Mesenchymal stem cell (in vitro differentiated cells and primary cell): ENCODE data around the gene SMYD1.

Experiments
- DNase-seq: peaks from one replicate; pipeline ENCODE4 v3.0.0-alpha.2; 2013
- H2AFZ ChIP-seq: one replicate; pipeline ENCODE4 v1.6.1; 2013; ENCODE audit warnings: low read depth, mild to moderate bottlenecking, control low read depth, inconsistent platforms, low read length, moderate library complexity
- H2AK5ac ChIP-seq: 2 replicates; pipeline ENCODE4 v1.6.1; 2013; ENCODE audit warnings: low read length, moderate library complexity, mild to moderate bottlenecking, inconsistent platforms; ENCODE audit not compliant: severe bottlenecking
- H2BK120ac ChIP-seq: one replicate; pipeline ENCODE4 v1.6.1; 2013; ENCODE audit warnings: low read depth, mild to moderate bottlenecking, inconsistent platforms, low read length, moderate library complexity
- H2BK12ac ChIP-seq, 2 experiments: one replicate each; pipeline ENCODE4 v1.6.1; 2013; ENCODE audit warnings: inconsistent platforms in 2 of 2, low read length in 2 of 2, mild to moderate bottlenecking in 2 of 2, moderate library complexity in 2 of 2, control low read depth in 1 of 2
- H2BK15ac ChIP-seq: one replicate; pipeline ENCODE4 v1.6.1; 2013; ENCODE audit warnings: mild to moderate bottlenecking, low read depth, inconsistent platforms; ENCODE audit not compliant: poor library complexity, severe bottlenecking
- H2BK5ac ChIP-seq: 2 replicates; pipeline ENCODE4 v1.6.1; 2013; ENCODE audit warnings: low read depth, mild to moderate bottlenecking, low read length, control low read depth, inconsistent platforms; ENCODE audit not compliant: poor library complexity, severe bottlenecking
- H3K14ac ChIP-seq, 2 experiments: one replicate each; pipeline ENCODE4 v1.6.1; 2013; ENCODE audit warnings: inconsistent platforms in 2 of 2, low read length in 2 of 2, control low read depth in 1 of 2, mild to moderate bottlenecking in 1 of 2, moderate library complexity in 1 of 2
- H3K18ac ChIP-seq, 2 experiments: one replicate each; pipeline ENCODE4 v1.6.1; 2013; ENCODE audit warnings: inconsistent platforms in 2 of 2, low read length in 2 of 2, control low read depth in 1 of 2, low read depth in 1 of 2, mild to moderate bottlenecking in 1 of 2
- H3K23ac ChIP-seq, 2 experiments: one replicate each; pipeline ENCODE4 v1.6.1; 2013; ENCODE audit warnings: inconsistent platforms in 2 of 2, low read length in 2 of 2, mild to moderate bottlenecking in 2 of 2, moderate library complexity in 2 of 2, control low read depth in 1 of 2
- H3K27ac ChIP-seq: 2 replicates; pipeline ENCODE4 v1.5.1; 2013; ENCODE audit warnings: mild to moderate bottlenecking, moderate library complexity, low read length, control low read depth, inconsistent platforms; ENCODE audit not compliant: poor library complexity, severe bottlenecking
- H3K27me3 ChIP-seq, 2 experiments: 2 replicates each; pipeline versions ENCODE4 v1.6.1 to v1.7.0; 2013; ENCODE audit warnings: low read length in 2 of 2, mild to moderate bottlenecking in 2 of 2, moderate library complexity in 2 of 2, control low read depth in 1 of 2, inconsistent platforms in 1 of 2; ENCODE audit not compliant: control insufficient read depth in 1 of 2, insufficient read depth in 1 of 2
- H3K36me3 ChIP-seq, 2 experiments: 2 replicates each; pipeline versions ENCODE4 v1.6.1 to v1.7.0; 2013; ENCODE audit warnings: low read length in 2 of 2, control low read depth in 1 of 2, inconsistent platforms in 1 of 2, low read depth in 1 of 2, mild to moderate bottlenecking in 1 of 2; ENCODE audit not compliant: insufficient read depth in 2 of 2, control insufficient read depth in 1 of 2
- H3K4ac ChIP-seq, 2 experiments: one replicate each; pipeline ENCODE4 v1.6.1; 2013; ENCODE audit warnings: inconsistent platforms in 2 of 2, low read length in 2 of 2, mild to moderate bottlenecking in 2 of 2, moderate library complexity in 2 of 2, control low read depth in 1 of 2, low read depth in 1 of 2
- H3K4me1 ChIP-seq: 2 replicates; pipeline ENCODE4 v1.6.1; 2013; ENCODE audit warnings: low read depth, low read length, control low read depth; ENCODE audit not compliant: control insufficient read depth, insufficient read depth
- H3K4me2 ChIP-seq: 2 replicates; pipeline ENCODE4 v1.6.1; 2013; ENCODE audit warnings: low read length, mild to moderate bottlenecking, inconsistent platforms; ENCODE audit not compliant: poor library complexity, severe bottlenecking
- H3K4me3 ChIP-seq, 2 experiments: 2 replicates each; pipeline versions ENCODE4 v1.5.1 to v1.7.0; 2013; ENCODE audit warnings: low read length in 2 of 2, mild to moderate bottlenecking in 2 of 2, control low read depth in 1 of 2, low read depth in 1 of 2; ENCODE audit not compliant: insufficient read depth in 1 of 2
- H3K79me1 ChIP-seq: replicated peaks from 2 replicates; pipeline ENCODE4 v1.6.1; 2013; ENCODE audit warnings: mild to moderate bottlenecking, control low read depth, low read length, inconsistent platforms; ENCODE audit not compliant: poor library complexity, severe bottlenecking
- H3K9ac ChIP-seq: 2 replicates; pipeline ENCODE4 v1.7.0; 2013; ENCODE audit warnings: mild to moderate bottlenecking, low read length, moderate library complexity
- H3K9me3 ChIP-seq: 2 replicates; pipeline ENCODE4 v1.7.0; 2013; ENCODE audit warnings: mild to moderate bottlenecking, low read length; ENCODE audit not compliant: control insufficient read depth
- H4K8ac ChIP-seq: one replicate; pipeline ENCODE4 v1.6.1; 2013; ENCODE audit warnings: inconsistent platforms, mild to moderate bottlenecking, low read length, moderate library complexity
- H4K91ac ChIP-seq: one replicate; pipeline ENCODE4 v1.6.1; 2013; ENCODE audit warnings: mild to moderate bottlenecking, low read length, inconsistent platforms
- WGBS: methylation state at CpG from one replicate; pipeline ENCODE4 v1.1.7; 2013; ENCODE audit warnings: mixed read lengths; 5-methylcytosine and 5-hydroxymethylcytosine counted together

Gene SMYD1

DNA sequence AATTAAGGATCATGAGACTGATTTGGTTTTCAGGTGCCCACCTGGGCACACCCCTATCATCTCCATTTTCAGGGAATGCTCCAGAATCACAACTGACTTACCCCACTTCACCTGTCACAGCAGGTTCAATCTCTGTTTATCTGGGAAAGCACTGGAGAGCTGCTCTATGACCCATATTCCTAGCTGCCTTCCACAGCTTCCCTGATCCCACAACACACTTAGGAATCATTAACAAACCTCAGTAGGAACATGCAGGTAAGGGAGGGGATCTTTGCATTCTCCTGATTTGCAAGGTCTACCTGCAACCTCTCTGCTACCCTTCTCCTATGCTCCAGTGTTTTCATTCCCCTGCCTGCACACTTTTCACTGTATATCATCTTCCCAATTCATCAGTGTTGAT lies 79.0 kb downstream of the SMYD1 start:
- no peak overlapping the region for H3K23ac ChIP-seq
- no peaks in the 10 kb centered on the region for H3K79me1 ChIP-seq
- DNase-seq, result no peak
- peaks cover 0 to 4% of the 10 kb centered on the region in 2 experiments for H3K27me3 ChIP-seq
- H4K8ac ChIP-seq, result no peak overlapping the region
- no peaks in the 10 kb centered on the region for H3K4me1 ChIP-seq
- no peak overlapping the region for H2BK12ac ChIP-seq
- H2AFZ ChIP-seq, result no peak overlapping the region
- no peak overlapping the region for H3K14ac ChIP-seq
- no peak overlapping the region for H3K27ac ChIP-seq
- H3K36me3 ChIP-seq, result no peaks in the 10 kb centered on the region
- no peak overlapping the region for H3K4me2 ChIP-seq
- no peak overlapping the region for H3K9ac ChIP-seq
- no peak overlapping the region for H2AK5ac ChIP-seq
- no peak overlapping the region for H2BK15ac ChIP-seq
- H3K18ac ChIP-seq, result no peak overlapping the region
- peaks cover 38% of the 10 kb centered on the region for H3K9me3 ChIP-seq
- H3K4me3 ChIP-seq, result no peak overlapping the region
- no peak overlapping the region for H2BK5ac ChIP-seq
- H3K4ac ChIP-seq, result no peak overlapping the region
- H4K91ac ChIP-seq, result no peak overlapping the region
- H2BK120ac ChIP-seq, result no peak overlapping the region

DNA sequence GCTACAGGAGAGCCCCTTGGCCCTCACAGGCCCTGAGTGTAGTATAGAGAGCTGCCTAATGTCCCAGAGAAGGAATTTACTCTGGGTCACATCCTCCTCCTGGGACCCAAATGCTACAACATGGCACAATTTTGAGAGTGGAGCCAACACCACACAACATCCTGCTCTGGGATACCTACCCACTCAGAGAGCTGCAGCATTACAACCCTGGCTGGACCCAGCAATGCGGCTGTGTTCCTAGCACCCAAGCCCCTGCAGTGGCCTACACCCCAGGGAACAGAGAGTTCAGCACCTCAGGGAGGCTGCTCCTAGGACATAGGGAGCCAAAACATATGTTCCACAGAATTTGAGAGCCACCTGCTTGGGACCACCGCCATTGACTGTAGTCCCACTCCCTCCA lies 79.5 kb downstream of the SMYD1 start:
- Histone ChIP-seq H4K8ac (no peak overlapping the region), H3K9me3 (peaks cover 33% of the 10 kb centered on the region), H2BK120ac (no peak overlapping the region), H3K27ac (no peak overlapping the region), H3K23ac (no peak overlapping the region), H3K79me1 (no peaks in the 10 kb centered on the region), H2AK5ac (no peak overlapping the region), H3K18ac (no peak overlapping the region), H3K4me2 (no peak overlapping the region), H3K9ac (no peak overlapping the region), H2BK15ac (no peak overlapping the region), H2AFZ (no peak overlapping the region), H3K4me3 (no peak overlapping the region), H3K14ac (no peak overlapping the region), H3K4me1 (no peaks in the 10 kb centered on the region), H3K27me3 (peaks cover 0 to 4% of the 10 kb centered on the region in 2 experiments), H3K36me3 (no peaks in the 10 kb centered on the region), H4K91ac (no peak overlapping the region), H2BK5ac (no peak overlapping the region), H2BK12ac (no peak overlapping the region), H3K4ac (no peak overlapping the region)
- DNase-seq, result no peak
- WGBS, result 79% methylated on average over 2 of the region's 2 CpGs

DNA sequence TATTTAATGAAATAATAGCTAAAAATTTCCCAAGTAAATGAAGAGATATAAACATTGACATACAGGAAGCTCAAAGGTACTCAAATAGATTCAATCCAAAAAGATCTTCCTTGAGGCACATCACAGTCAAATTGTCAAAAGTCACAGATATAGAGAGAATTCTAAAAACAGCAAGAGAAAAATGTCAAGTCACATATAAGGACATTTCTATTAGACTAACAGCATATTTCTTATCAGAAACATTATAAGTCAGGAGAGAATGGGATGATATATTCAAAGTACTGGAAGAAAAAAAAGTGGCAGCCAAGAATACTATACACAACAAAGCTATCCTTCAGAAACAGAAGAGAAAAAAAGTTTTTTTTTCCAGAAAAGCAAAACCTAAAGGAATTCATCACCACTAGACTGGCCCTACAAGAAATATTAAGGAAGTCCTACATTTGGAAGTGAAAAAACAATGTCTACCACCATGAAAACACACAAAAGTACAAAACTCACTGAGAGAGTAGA lies 81.4 kb downstream of the SMYD1 start:
- Histone ChIP-seq H4K8ac (no peak overlapping the region), H3K23ac (no peak overlapping the region), H2BK120ac (no peak overlapping the region), H3K4me1 (no peaks in the 10 kb centered on the region), H3K4ac (no peak overlapping the region), H2AK5ac (no peak overlapping the region), H2AFZ (no peak overlapping the region), H3K27me3 (no peaks in the 10 kb centered on the region), H3K9me3 (peaks cover 39% of the 10 kb centered on the region), H3K79me1 (no peaks in the 10 kb centered on the region), H2BK5ac (no peak overlapping the region), H3K27ac (no peak overlapping the region), H3K9ac (no peak overlapping the region), H3K4me2 (no peak overlapping the region), H3K36me3 (no peaks in the 10 kb centered on the region), H3K14ac (no peak overlapping the region), H2BK15ac (no peak overlapping the region), H3K4me3 (no peak overlapping the region), H3K18ac (no peak overlapping the region), H4K91ac (no peak overlapping the region), H2BK12ac (no peak overlapping the region)
- DNase-seq, result no peak

DNA sequence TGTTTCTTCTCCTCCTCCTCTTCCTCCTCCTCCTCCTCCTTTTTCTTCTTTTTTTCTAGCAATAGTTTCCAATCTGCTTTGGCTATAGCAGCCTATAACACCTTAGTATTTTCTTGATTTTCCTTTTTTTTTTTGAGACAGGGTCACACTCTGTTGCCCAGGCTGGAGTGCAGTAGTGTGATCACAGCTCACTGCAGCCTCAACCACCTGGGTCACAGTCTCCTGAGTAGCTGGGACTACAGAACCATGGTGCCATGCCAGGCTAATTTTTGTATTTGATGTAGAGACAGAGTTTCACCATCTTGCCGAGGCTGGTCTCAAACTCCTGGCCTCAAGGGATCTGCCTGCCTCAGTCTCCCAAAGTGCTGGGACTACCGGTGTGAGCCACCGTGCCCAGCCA lies 91.9 kb downstream of the SMYD1 start:
- Histone ChIP-seq H4K8ac (no peak overlapping the region), H2AK5ac (no peak overlapping the region), H3K4me1 (no peaks in the 10 kb centered on the region), H2BK120ac (no peak overlapping the region), H3K79me1 (no peaks in the 10 kb centered on the region), H3K18ac (no peak overlapping the region), H4K91ac (no peak overlapping the region), H3K9ac (peak overlapping the region; percentile 19), H2BK5ac (no peak overlapping the region), H2AFZ (no peak overlapping the region), H3K9me3 (no peaks in the 10 kb centered on the region), H3K27ac (no peak overlapping the region), H3K23ac (no peak overlapping the region), H3K4me2 (no peak overlapping the region), H3K14ac (no peak overlapping the region), H2BK12ac (no peak overlapping the region), H3K4me3 (no peak overlapping the region), H3K4ac (no peak overlapping the region), H2BK15ac (no peak overlapping the region), H3K36me3 (no peaks in the 10 kb centered on the region), H3K27me3 (peaks cover 0 to 6% of the 10 kb centered on the region in 2 experiments)
- DNase-seq, result no peak
- 82% methylated on average over 1 of the region's 3 CpGs for WGBS
